Sigmoid colon (tissue), 7 donors: ENCODE data around the gene SPINK5. TPM values are rescaled to one million over a fixed set of nuclear protein-coding genes. Genes with fewer than 3 reads are reported as not detected.

Experiments
- DNase-seq: peaks from one replicate; pipeline ENCODE4 v3.0.0-alpha.2; 2019
- H3K27ac ChIP-seq, 4 donors: fragments of 200-600 bp; sonication (generic); one replicate each; pipeline ENCODE4 v1.5.1; 2016 to 2019; ENCODE audit warnings: mild to moderate bottlenecking in 1 of 4
- H3K27me3 ChIP-seq, 3 donors: fragments of 200-600 bp; sonication (generic); one replicate each; pipeline ENCODE4 v1.5.1; 2019; ENCODE audit warnings: mild to moderate bottlenecking in 1 of 3
- H3K36me3 ChIP-seq, 4 donors: fragments of 200-600 bp; sonication (generic); one replicate each; pipeline ENCODE4 v1.5.1; 2016 to 2019
- H3K4me1 ChIP-seq, 4 donors: fragments of 200-600 bp; sonication (generic); one replicate each; pipeline ENCODE4 v1.5.1; 2017 to 2019
- H3K4me3 ChIP-seq, 4 donors: fragments of 200-600 bp; sonication (generic); one replicate each; pipeline ENCODE4 v1.5.1; 2017 to 2019; ENCODE audit warnings: mild to moderate bottlenecking in 2 of 4, moderate library complexity in 1 of 4
- H3K9me3 ChIP-seq, 4 donors: fragments of 200-600 bp in 3 of 4; sonication (generic) in 3 of 4; one replicate each; pipeline versions ENCODE4 v1.5.1 to v1.6.1; 2013 to 2019
- EP300 ChIP-seq, 4 donors: sonication (generic); formaldehyde crosslinking; IDR thresholded peaks; one replicate each; pipeline ENCODE4 v1.6.1; 2017; ENCODE audit warnings: antibody characterized with exemption in 4 of 4
- POLR2A ChIP-seq, 2 donors: fragments of 450-650 bp; IDR thresholded peaks; one replicate each; pipeline ENCODE4 v1.6.1; 2016; ENCODE audit warnings: antibody characterized with exemption in 2 of 2, mild to moderate bottlenecking in 2 of 2, moderate library complexity in 2 of 2
- POLR2AphosphoS5 ChIP-seq, 4 donors: sonication (generic); formaldehyde crosslinking; IDR thresholded peaks; one replicate each; pipeline ENCODE4 v1.6.1; 2017; ENCODE audit warnings: antibody characterized with exemption in 4 of 4
- WGBS, 2 donors: extraction: QIAGEN DNeasy Blood & Tissue Kit; methylation state at CpG; one replicate each; pipeline ENCODE4 v1.1.7; 2013; 5-methylcytosine and 5-hydroxymethylcytosine counted together
- intact Hi-C: fragments of 100-400 bp; cut with DNase I; formaldehyde crosslinking; loops from one replicate; pipeline ENCODE4 v1.15.1; 2023
- polyA plus RNA-seq, 3 donors: library from polyadenylated mRNA; stranded (reverse); fragments of 200-250 nt; gene quantifications; one replicate each; pipeline ENCODE4 v1.2.3, GENCODE V29; 2013
- total RNA-seq, 4 donors: library from RNA; depleted of rRNA; stranded (reverse); fragments of >200 nt; gene quantifications; one replicate each; pipeline ENCODE4 v1.1.0, GENCODE V29; 2016
- TF ChIP-seq, protein P1 (sequence below), 4 experiments: fragments of 450-650 bp in 3 of 4; fragments of 200-600 bp in 1 of 4; IDR thresholded peaks; one replicate each; pipeline ENCODE4 v1.5.1; 2016 to 2019; ENCODE audit warnings: antibody characterized with exemption in 4 of 4, mild to moderate bottlenecking in 3 of 4, moderate library complexity in 2 of 4
- donor health status: healthy with polysubstance abuse.
- donor health status: Bipolar disorder and iron deficiency.
- donor health status: healthy.

Gene SPINK5
- total and polyA plus RNA-seq, 7 donors = 0.28 to 20.0 (median 16.9) TPM; not detected in 2

DNA sequence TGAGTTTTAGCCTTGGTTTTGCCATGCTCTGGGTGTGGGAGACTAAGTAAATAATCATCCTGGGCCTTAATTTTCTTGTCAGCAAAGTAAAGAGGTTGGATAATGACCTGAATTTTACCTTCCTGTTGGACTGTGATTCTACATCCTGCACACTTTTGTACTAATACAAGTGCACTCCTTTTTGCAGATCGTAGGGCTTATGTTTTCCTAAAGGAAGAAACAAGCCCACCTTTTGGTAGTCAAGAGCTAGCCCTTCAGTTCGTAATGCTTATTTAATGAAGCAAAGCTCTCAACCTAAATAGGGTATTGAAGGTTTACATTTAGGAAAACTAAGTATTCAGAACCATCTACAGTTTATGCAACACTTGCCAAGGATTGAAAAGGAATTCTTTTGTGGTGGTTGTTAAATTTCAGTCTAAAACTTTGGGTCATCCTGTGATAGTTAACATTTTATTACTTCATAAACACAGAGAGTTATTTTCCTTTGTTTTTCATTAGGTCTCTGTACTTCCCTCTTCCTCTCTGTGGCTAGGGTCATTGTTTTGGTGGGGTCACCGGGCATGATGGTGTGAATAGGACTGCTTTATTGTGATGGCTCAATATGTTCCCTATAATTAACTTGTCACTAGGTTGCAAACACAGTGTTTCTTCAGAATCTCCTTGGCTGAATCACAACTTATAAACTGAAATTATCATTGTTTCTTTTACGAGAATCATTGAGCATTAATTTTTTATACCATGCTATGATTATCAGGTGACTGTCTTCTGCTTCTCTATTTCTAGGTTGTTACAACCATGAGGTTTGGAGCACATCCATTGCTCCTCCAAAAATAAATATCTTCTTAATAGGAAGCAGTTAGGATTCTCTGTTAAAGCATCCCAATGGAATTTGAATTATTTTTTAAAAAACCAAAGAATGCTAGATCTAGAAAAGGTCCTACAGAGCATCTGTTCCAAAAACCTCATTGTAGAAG lies 28.5 kb downstream of the SPINK5 start:
- no peak for TF ChIP-seq EP300 (IDR thresholded peaks at IDR 0.05)
- TF ChIP-seq POLR2AphosphoS5 (IDR thresholded peaks at IDR 0.05) = no peak
- TF ChIP-seq POLR2A (IDR thresholded peaks at IDR 0.05) = no peak
- TF ChIP-seq, protein P1, sequence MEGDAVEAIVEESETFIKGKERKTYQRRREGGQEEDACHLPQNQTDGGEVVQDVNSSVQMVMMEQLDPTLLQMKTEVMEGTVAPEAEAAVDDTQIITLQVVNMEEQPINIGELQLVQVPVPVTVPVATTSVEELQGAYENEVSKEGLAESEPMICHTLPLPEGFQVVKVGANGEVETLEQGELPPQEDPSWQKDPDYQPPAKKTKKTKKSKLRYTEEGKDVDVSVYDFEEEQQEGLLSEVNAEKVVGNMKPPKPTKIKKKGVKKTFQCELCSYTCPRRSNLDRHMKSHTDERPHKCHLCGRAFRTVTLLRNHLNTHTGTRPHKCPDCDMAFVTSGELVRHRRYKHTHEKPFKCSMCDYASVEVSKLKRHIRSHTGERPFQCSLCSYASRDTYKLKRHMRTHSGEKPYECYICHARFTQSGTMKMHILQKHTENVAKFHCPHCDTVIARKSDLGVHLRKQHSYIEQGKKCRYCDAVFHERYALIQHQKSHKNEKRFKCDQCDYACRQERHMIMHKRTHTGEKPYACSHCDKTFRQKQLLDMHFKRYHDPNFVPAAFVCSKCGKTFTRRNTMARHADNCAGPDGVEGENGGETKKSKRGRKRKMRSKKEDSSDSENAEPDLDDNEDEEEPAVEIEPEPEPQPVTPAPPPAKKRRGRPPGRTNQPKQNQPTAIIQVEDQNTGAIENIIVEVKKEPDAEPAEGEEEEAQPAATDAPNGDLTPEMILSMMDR (IDR thresholded peaks at IDR 0.05) = no peak
- Histone ChIP-seq H3K9me3 (no peaks in the 10 kb centered on the region), H3K4me1 (peaks cover 0 to 42% (median 28%) of the 10 kb centered on the region in 4 donors), H3K27me3 (no peaks in the 10 kb centered on the region), H3K4me3 (no peak overlapping the region), H3K36me3 (no peaks in the 10 kb centered on the region), H3K27ac (peak overlapping the region in 3 of 4 donors; percentile 10 to 50 (median 12))
- 35 to 56% methylated on average over 4 of the region's 4 CpGs for WGBS, 2 donors
- intact Hi-C loops = no loop called here
- no peak for DNase-seq

DNA sequence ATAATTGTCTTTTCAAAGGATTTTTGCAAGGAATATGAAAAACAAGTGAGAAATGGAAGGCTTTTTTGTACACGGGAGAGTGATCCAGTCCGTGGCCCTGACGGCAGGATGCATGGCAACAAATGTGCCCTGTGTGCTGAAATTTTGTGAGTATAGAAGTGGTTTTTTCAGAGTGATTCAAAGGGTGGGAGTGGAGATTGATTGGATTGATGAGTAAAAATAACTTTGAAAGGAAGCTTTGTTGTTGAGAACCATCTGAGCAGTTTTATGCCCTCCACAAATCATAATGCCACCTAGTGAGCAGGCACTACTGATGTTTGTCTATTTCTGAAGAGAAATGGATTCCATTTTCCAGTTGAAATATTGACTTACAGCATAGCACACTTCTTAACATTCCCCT lies 30.6 kb downstream of the SPINK5 start:
- no peak for TF ChIP-seq EP300 (IDR thresholded peaks at IDR 0.05)
- TF ChIP-seq POLR2AphosphoS5 (IDR thresholded peaks at IDR 0.05) = no peak
- TF ChIP-seq, protein P1 (IDR thresholded peaks at IDR 0.05) = no peak
- no peak for TF ChIP-seq POLR2A (IDR thresholded peaks at IDR 0.05)

GRCh38 chr5:148104226-148104625 lies 40.4 kb downstream of the SPINK5 start:
- no peak for DNase-seq
- Histone ChIP-seq H3K27me3 (no peaks in the 10 kb centered on the region), H3K9me3 (no peaks in the 10 kb centered on the region), H3K27ac (no peak overlapping the region), H3K4me1 (no peaks in the 10 kb centered on the region), H3K4me3 (no peak overlapping the region), H3K36me3 (no peaks in the 10 kb centered on the region)
- TF ChIP-seq EP300 (IDR thresholded peaks at IDR 0.05) = no peak
- no peak for TF ChIP-seq POLR2AphosphoS5 (IDR thresholded peaks at IDR 0.05)
- no peak for TF ChIP-seq POLR2A (IDR thresholded peaks at IDR 0.05)
- TF ChIP-seq, protein P1 (IDR thresholded peaks at IDR 0.05) = no peak
- WGBS, 2 donors = 21 to 74% methylated on average over 1 of the region's 1 CpG
- intact Hi-C loops = no loop called here

More for the DNA sequence above, 30.6 kb downstream of the SPINK5 start:
- H3K36me3 ChIP-seq = no peaks in the 10 kb centered on the region
- no peaks in the 10 kb centered on the region for H3K9me3 ChIP-seq
- H3K4me1 ChIP-seq = peaks cover 0 to 31% (median 16%) of the 10 kb centered on the region in 4 donors
- intact Hi-C loops = no loop called here
- no peak for DNase-seq
- H3K27ac ChIP-seq = no peak overlapping the region
- no peak overlapping the region for H3K4me3 ChIP-seq
- H3K27me3 ChIP-seq = no peaks in the 10 kb centered on the region
- 94 to 96% methylated on average over 3 of the region's 3 CpGs for WGBS, 2 donors

DNA sequence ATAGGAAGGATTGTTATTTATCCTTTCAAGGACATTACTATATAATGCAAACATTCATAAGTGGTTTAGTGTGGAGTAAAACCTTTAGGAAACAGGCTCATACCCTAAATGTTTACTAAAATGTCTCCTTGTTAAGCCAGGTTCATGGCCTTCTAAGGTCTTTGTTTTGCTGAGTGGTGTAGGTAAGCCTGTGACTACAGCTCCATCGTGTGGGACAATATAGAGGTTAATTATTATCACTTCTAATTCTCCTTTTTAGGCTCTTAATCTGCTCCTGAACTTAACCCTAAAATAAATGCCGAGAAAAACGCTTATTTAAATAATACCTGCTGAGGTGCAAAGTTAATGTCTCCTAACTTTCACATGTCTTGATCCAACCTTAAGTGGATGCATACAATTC lies 43.8 kb downstream of the SPINK5 start:
- H3K27ac ChIP-seq = no peak overlapping the region
- H3K9me3 ChIP-seq = no peaks in the 10 kb centered on the region
- H3K36me3 ChIP-seq = no peaks in the 10 kb centered on the region
- intact Hi-C loops = no loop called here
- WGBS, 2 donors = 23 to 28% methylated on average over 3 of the region's 3 CpGs
- no peak for DNase-seq
- no peaks in the 10 kb centered on the region for H3K4me1 ChIP-seq
- no peak for TF ChIP-seq POLR2AphosphoS5 (IDR thresholded peaks at IDR 0.05)
- no peak for TF ChIP-seq EP300 (IDR thresholded peaks at IDR 0.05)
- no peak for TF ChIP-seq POLR2A (IDR thresholded peaks at IDR 0.05)
- TF ChIP-seq, protein P1 (IDR thresholded peaks at IDR 0.05) = no peak
- no peak overlapping the region for H3K4me3 ChIP-seq
- no peaks in the 10 kb centered on the region for H3K27me3 ChIP-seq
